Superior temporal gyrus (tissue), 1 donor: ENCODE data around the gene FAM187B.

Source experiments
- DNase-seq: peaks from one replicate; pipeline ENCODE4 v3.0.0-alpha.2; 2016; ENCODE audit errors: extremely low spot score

The FAM187B gene

DNA sequence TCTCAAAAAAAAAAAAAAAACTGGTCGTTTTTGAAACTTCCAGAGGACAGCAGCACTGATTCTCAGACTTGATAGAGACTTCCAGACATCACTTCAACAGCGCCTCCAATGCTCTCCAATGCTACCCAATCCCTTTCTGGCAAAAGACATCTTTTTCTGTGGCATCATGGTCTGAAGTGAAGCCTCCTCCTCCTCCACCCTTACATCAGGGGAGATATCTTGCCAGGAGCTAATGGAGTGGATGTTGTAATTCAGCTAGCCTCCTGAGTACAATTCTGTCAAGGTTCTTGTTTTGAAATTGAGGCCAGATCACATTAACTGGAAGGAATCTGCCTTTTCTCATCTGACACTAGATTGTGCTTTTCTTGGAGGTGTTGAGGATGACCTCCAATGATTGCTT, 49.8 kb downstream of the FAM187B start:
- DNase-seq: no peak

DNA sequence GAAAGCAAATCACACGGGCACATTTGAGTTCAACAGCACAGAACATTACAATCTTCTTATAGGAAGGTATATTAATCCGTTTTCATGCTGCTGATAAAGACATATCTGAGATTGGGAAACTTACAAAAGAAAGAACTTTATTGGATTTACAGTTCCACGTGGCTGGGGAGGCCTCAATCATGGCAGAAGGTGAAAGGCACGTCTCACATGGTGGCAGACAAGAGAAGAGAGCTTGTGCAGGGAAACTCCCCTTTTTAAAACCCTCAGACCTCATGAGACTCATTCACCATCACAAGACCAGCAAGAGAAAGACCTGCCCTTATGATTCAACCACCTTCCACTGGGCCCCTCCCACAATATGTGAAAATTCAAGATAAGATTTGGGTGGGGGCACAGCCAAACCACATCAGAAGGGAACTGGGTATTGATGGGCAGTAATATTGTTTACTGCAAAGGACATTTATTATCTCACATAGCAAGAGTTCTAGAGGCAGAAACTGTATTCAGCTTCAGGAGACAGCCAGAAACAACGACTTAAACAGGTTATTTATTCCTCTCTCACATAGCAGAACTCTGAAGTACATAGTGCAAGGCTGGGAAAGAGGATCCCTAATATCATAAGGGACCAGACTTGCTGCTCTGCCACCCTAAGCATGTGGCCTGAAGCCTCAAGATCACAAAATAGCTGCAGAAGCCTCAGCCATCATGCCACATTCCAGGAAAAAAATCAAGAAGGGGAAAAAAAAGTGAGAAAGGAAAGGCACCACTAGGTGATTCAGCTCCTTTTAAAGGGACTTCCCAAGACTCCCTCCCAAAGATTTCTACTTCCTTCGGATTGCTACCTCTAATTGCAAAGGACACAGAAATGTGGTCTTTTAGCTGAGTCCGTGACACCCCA, 50.9 kb downstream of the FAM187B start:
- DNase-seq: no peak

DNA sequence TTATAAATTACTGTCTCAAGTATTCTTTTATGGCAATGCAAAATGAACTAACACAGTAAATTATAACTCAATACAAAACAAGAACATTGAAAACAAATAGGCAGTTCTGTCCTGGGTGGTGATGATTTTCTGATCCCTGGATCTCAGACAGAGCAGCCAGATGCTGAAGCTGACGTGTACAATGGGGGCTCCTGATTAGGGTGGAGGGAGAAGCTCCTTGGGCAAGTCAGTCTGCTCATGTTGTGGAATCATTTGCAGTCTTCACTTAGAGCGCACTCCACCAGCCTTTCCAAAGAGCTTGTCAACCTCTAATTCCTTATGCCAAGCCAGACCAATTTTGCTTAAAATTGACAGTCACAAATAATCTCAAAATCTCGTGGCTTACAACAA, 52.4 kb downstream of the FAM187B start:
- DNase-seq: no peak
